A673 (cell line): ENCODE data around the gene CASZ1.

Experiments used
- EZH2 ChIP-seq: fragments of 200-600 bp; sonication (generic); IDR thresholded peaks from 2 replicates; pipeline ENCODE4 v1.6.1; 2017; ENCODE audit warnings: borderline replicate concordance, low read depth, mild to moderate bottlenecking, mixed read lengths, antibody characterized with exemption, low read length; ENCODE audit not compliant: poor library complexity, severe bottlenecking
- TF ChIP-seq, protein P1 (sequence below): fragments of 300-800, 200-600 bp; sonication (generic); conservative IDR thresholded peaks from 2 replicates; pipeline ENCODE4 v1.5.1; 2017; ENCODE audit warnings: low read depth, mild to moderate bottlenecking, antibody characterized with exemption, low read length, moderate library complexity, mixed read lengths

DNA sequence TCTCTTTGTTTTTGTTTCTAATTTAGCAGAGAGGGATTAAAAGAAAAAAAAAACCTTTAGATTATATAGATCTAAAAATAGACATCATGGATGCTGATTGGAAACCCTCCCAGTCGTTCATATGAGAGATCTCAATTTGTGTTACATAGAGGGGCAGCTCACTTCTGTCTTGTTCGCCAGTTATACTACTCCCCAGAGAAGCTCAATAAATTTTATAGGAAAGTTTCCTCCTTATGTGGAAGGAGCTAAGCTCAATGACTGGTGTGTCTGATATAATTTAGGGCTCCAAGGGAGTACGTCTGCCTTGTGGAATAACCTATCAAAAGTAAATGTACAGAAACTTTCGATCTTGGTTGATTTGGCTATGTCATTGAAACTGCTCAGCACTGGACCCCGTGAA, 204.1 kb downstream of the CASZ1 start:
- TF ChIP-seq, protein P1, sequence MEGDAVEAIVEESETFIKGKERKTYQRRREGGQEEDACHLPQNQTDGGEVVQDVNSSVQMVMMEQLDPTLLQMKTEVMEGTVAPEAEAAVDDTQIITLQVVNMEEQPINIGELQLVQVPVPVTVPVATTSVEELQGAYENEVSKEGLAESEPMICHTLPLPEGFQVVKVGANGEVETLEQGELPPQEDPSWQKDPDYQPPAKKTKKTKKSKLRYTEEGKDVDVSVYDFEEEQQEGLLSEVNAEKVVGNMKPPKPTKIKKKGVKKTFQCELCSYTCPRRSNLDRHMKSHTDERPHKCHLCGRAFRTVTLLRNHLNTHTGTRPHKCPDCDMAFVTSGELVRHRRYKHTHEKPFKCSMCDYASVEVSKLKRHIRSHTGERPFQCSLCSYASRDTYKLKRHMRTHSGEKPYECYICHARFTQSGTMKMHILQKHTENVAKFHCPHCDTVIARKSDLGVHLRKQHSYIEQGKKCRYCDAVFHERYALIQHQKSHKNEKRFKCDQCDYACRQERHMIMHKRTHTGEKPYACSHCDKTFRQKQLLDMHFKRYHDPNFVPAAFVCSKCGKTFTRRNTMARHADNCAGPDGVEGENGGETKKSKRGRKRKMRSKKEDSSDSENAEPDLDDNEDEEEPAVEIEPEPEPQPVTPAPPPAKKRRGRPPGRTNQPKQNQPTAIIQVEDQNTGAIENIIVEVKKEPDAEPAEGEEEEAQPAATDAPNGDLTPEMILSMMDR, result no peak
- no peak for TF ChIP-seq EZH2
